ENCODE data around the gene OLFML3. TPM values are rescaled to one million over a fixed set of nuclear protein-coding genes. Genes with fewer than 3 reads are reported as not detected.

Gene OLFML3
- total and polyA plus RNA-seq, 2 donors (not counting 3 experiments of a cell fraction or from before 2014, with no cell fraction given): 3.4 to 3.9 TPM

DNA sequence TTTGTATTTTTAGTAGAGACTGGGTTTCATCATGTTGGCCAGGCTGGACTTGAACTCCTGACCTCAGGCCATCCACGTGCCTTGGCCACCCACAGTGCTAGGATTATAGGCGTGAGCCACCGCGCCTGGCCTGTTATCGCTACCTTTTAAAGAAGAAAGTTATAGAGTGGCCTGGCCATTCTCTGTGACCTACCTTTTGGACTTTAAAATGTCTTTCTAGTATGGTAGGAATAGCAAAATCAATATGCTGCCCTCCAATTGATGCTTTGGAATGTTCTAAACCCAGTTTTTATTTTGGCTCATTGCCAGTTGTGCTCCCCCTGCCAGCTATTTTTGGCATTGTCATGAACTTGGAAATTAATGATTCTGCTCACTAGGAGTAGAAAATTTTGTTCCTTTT is 30.3 kb upstream of the OLFML3 start:
- Histone ChIP-seq H3K4me2 (ENCODE audit: insufficient read depth, low read length) (no peak overlapping the region), H3K27ac (ENCODE audit: insufficient read depth, low read depth, low read length) (no peak overlapping the region), H3K9me1 (replicated peaks; ENCODE audit: control insufficient read depth, extremely low read depth, insufficient read depth, low read length) (no peaks in the 10 kb centered on the region), H3K27me3 (ENCODE audit: control insufficient read depth in 2 of 2, insufficient read depth in 2 of 2, low read length in 2 of 2) (no peaks in the 10 kb centered on the region), H4K20me1 (replicated peaks; ENCODE audit: control insufficient read depth, extremely low read depth, insufficient read depth, low read length) (no peaks in the 10 kb centered on the region), H3K79me2 (ENCODE audit: control insufficient read depth, insufficient read depth, low read length) (peaks cover 76% of the 10 kb centered on the region), H3K36me3 (ENCODE audit: control insufficient read depth in 2 of 2, extremely low read depth in 1 of 2, insufficient read depth in 2 of 2, low read length in 2 of 2) (no peaks in the 10 kb centered on the region), H3K9me3 (replicated peaks; ENCODE audit: control insufficient read depth, insufficient read depth, low read length) (no peaks in the 10 kb centered on the region), H3K9ac (replicated peaks; ENCODE audit: extremely low read depth, insufficient read depth, low read length) (no peak overlapping the region), H3K4me1 (ENCODE audit: control insufficient read depth, extremely low read depth, insufficient read depth, low read length) (peaks cover 25% of the 10 kb centered on the region), H3K4me3 (replicated peaks in 1 of 3; ENCODE audit: insufficient read depth in 1 of 3, low read depth in 1 of 3, low read length in 3 of 3) (no peak overlapping the region), H2AFZ (ENCODE audit: low read depth, low read length) (no peak overlapping the region)
- no peak for FAIRE-seq
- dilution Hi-C loops (cut with MboI; ENCODE audit: extremely low pct_ligation_motif_present, low sequenced_read_pairs): no loop called here
- CTCF ChIA-PET: interaction anchor here (1.3 to 4.0 kb wide), 4 partner anchors 14 to 30 kb away, joined by 3 to 44 read pairs (median 14); partner anchors contain the start of genes HIPK1 and OLFML3
- peak; percentile 28 for DNase-seq (ENCODE audit: low read depth, low spot score)
- BruUV-seq (replicated peaks): no TSS peak
- intact Hi-C loops (cut with micrococcal nuclease): loop anchor here (5.0 kb wide), 2 partner anchors 112 to 192 kb away; partner anchors contain the start of gene PHTF1
- TF ChIP-seq, protein P1, sequence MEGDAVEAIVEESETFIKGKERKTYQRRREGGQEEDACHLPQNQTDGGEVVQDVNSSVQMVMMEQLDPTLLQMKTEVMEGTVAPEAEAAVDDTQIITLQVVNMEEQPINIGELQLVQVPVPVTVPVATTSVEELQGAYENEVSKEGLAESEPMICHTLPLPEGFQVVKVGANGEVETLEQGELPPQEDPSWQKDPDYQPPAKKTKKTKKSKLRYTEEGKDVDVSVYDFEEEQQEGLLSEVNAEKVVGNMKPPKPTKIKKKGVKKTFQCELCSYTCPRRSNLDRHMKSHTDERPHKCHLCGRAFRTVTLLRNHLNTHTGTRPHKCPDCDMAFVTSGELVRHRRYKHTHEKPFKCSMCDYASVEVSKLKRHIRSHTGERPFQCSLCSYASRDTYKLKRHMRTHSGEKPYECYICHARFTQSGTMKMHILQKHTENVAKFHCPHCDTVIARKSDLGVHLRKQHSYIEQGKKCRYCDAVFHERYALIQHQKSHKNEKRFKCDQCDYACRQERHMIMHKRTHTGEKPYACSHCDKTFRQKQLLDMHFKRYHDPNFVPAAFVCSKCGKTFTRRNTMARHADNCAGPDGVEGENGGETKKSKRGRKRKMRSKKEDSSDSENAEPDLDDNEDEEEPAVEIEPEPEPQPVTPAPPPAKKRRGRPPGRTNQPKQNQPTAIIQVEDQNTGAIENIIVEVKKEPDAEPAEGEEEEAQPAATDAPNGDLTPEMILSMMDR (IDR thresholded peaks at IDR 0.05; ENCODE audit: extremely low read depth in 1 of 2, insufficient read depth in 1 of 2, low read depth in 1 of 2, low read length in 2 of 2): peak; percentile 10 to 26
- TF ChIP-seq POLR2A (IDR thresholded peaks at IDR 0.05; ENCODE audit: low read depth, low read length): no peak
- POLR2A ChIA-PET: no interaction called here

DNA sequence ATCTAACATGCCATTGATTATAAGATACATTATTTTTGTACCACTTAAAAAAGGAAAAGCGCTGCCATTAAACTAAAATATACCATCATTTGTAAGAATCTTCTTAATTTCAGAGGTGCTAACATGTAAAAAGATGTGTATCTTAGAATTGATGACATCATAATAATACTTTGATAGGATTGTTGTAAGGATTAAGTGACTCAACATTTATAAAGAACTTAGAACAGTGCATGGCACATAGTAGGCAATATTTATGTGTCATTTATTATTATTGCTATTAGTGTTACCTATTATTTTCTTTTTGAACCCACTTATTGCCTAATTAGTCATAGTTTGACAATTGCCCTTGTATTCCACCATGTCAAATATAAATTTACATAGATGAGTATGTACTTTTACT is 28.4 kb upstream of the OLFML3 start:
- dilution Hi-C loops (cut with MboI; ENCODE audit: extremely low pct_ligation_motif_present, low sequenced_read_pairs): loop anchor here (10.0 kb wide), 1 partner anchor 206 kb away; no protein-coding TSS in a partner anchor
- H3K9me1 ChIP-seq (replicated peaks; ENCODE audit: control insufficient read depth, extremely low read depth, insufficient read depth, low read length): no peaks in the 10 kb centered on the region
- DNase-seq (ENCODE audit: low read depth, low spot score) (no peak), FAIRE-seq (no peak)
- BruUV-seq (replicated peaks): no TSS peak
- no peak overlapping the region for H3K4me2 ChIP-seq (ENCODE audit: insufficient read depth, low read length)
- H4K20me1 ChIP-seq (replicated peaks; ENCODE audit: control insufficient read depth, extremely low read depth, insufficient read depth, low read length): no peaks in the 10 kb centered on the region
- peaks cover 62% of the 10 kb centered on the region for H3K79me2 ChIP-seq (ENCODE audit: control insufficient read depth, insufficient read depth, low read length)
- no peak overlapping the region for H3K9ac ChIP-seq (replicated peaks; ENCODE audit: extremely low read depth, insufficient read depth, low read length)
- peaks cover 23% of the 10 kb centered on the region for H3K4me1 ChIP-seq (ENCODE audit: control insufficient read depth, extremely low read depth, insufficient read depth, low read length)
- peaks cover 0 to 3% of the 10 kb centered on the region in 2 experiments for H3K36me3 ChIP-seq (ENCODE audit: control insufficient read depth in 2 of 2, extremely low read depth in 1 of 2, insufficient read depth in 2 of 2, low read length in 2 of 2)
- no peak overlapping the region for H2AFZ ChIP-seq (ENCODE audit: low read depth, low read length)
- no peak overlapping the region for H3K27ac ChIP-seq (ENCODE audit: insufficient read depth, low read depth, low read length)
- TF ChIP-seq JUN (IDR thresholded peaks at IDR 0.05; ENCODE audit: borderline replicate concordance, insufficient read depth, insufficient read length, low read depth) (peak; percentile 20), EZH2 (IDR thresholded peaks at IDR 0.05; ENCODE audit: borderline replicate concordance, low read depth, low read length, severe bottlenecking) (no peak), POLR2A (IDR thresholded peaks at IDR 0.05; ENCODE audit: low read depth, low read length) (no peak)
- no peaks in the 10 kb centered on the region for H3K9me3 ChIP-seq (replicated peaks; ENCODE audit: control insufficient read depth, insufficient read depth, low read length)
- H3K27me3 ChIP-seq (ENCODE audit: control insufficient read depth in 2 of 2, insufficient read depth in 2 of 2, low read length in 2 of 2): no peaks in the 10 kb centered on the region
- CTCF ChIA-PET: interaction anchor here (1.2 kb wide), 2 partner anchors 13 to 47 kb away, joined by 4 to 5 read pairs; partner anchors contain the start of gene AP4B1
- no peak overlapping the region for H3K4me3 ChIP-seq (replicated peaks in 1 of 3; ENCODE audit: insufficient read depth in 1 of 3, low read depth in 1 of 3, low read length in 3 of 3)
- intact Hi-C loops (cut with micrococcal nuclease): no loop called here
- POLR2A ChIA-PET: no interaction called here
